ENCODE data around the gene CECR2.
"Not testable (repeated sequence)": the region's sequence is repeated elsewhere in the genome, so short reads cannot be mapped to it uniquely, and the experiment has no call there.

The CECR2 gene

DNA sequence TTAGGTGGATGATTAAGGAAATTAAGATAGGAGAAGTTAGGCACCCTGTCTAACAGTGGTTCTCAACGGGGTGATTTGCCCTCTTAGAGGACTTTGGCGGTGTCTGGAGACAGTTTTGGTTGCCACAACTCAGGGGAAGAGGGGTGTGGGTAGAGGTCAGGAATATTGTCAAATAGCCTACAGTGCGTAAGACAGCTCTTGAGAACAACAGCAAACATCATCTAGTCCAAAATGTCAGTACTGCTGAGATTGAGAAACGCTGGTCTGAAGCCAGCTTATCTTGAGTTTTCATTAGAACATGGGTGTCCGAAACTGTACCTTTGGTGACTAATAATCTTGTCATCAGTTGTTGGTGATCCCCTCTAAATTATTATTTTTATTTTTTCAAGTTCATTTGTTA is 38.4 kb downstream of the CECR2 start:
- no peak for DNase-seq

DNA sequence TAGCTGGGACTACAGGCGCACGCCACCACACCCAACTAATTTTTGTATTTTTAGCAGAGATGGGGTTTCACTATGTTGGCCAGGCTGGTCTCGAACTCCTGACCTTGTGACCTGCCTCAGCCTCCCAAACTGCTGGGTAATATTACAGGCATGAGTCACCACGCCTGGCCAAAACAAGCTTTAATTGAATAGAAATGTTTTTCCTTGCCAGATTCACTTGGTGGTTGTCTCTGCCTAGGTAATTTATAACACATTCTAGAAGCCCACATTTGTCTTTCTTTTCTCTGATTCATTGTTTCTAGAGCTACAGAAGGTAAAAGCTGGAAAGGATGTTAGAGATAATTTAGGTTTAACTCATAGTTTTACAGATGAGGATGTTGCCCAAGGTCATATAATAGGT is 41.3 kb downstream of the CECR2 start:
- no peak for DNase-seq

DNA sequence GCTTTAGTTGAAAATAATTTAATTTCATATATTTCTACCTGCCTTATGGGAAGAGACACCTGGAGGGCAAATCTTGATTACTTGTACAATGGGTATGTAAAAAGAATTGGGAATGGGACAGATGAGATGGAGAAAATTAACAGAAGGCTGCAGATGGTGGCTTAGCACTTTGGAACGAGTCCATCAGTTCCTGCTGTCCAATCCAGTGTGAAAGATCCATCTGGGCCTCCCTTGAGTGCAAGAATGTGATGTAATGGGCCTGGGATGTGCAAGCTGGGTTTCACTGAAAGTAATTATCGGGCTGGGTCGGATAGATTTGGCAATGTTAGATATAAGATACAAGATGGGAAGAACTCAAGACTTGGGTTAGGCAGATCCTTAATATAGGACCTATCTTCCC is 42.0 kb downstream of the CECR2 start:
- no peak for DNase-seq

DNA sequence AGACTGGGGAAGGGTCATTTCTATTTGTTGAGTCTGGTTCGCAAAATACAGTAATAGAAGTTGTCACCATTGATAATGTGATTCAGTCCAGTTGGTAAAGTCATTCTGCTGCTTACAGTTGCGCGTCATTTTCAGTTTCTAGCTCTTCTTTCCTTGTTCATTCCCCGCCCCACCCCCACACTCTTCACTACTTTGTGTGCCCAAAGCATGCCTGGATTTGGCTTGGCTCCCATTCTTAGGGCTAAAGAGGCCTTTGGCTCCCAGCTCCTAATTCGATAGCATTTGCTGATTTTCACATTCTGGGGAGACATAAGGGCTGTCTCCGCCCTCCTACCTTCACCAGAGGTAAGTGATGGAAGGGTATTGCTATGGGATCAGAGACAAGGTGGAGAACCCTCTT is 43.0 kb downstream of the CECR2 start:
- peak; percentile 5 for DNase-seq

DNA sequence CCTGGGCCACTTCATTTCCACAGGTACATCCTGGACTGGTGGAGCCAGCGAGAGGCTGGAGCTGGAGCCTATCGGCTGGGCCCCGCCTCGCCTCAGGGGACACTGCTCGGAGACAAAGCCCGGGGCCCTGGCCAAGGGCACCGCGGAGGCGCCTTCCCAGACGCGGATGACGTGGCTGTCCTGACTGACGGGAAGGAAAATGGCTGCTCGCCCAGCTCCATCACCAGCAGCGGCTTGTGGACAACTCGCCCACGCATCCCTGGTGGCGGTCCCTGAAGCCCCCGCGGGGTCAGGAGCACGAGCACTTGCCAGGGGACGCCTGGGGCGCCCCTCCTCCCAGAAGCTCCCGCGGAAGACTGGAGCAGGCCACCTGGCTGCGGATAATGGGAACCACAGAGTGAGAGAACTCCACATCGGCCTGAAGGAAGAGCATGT is 49.6 kb downstream of the CECR2 start:
- no peak for DNase-seq

DNA sequence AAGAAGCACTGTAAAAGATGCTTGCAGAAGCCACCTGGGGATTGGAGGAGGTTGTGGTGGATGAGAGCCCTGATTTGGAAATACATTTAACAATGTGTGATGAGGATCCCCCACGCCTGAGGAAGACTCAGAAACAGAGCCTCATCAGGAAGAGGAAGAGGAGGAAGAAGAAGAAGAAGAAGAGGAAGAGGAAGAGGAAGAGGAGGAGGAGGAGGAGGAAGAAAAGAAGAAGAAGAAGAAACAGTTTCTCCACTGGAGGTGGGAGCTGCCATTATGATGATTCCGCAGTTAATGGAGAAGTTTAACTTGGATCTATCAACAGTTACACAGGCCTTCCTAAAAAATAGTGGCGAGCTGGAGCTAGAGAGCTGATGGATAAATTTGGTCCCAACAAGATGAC is 50.1 kb downstream of the CECR2 start:
- no peak for DNase-seq

DNA sequence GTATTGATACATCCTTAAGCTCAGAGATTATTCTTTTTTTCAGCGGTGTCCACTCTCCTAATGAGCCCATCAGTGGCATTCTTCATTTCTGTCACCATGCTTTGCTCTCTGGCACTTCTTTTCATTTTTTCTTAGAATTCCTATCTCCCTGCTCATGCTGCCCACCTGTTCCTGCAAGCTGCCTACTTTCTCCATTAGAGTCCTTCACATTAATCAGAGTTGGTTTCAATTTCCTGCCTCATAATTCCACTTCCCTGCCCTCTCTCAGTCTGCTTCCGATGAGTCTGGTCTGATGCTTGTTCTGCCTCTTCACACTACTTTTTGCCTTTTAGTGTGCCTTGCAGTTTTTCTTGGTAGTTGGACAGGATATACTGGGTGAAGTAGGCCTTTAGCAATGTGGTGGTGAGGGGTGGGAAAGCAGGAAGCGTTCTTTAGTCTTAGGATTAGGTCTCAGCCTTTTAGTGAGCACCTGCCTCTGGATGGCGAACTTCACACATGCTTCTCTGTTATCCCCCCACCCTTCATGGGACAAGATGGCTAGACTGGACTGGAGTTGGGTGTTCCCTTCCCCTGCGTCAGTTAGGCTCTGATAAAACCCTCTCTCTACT is 53.6 kb downstream of the CECR2 start:
- no peak for DNase-seq

DNA sequence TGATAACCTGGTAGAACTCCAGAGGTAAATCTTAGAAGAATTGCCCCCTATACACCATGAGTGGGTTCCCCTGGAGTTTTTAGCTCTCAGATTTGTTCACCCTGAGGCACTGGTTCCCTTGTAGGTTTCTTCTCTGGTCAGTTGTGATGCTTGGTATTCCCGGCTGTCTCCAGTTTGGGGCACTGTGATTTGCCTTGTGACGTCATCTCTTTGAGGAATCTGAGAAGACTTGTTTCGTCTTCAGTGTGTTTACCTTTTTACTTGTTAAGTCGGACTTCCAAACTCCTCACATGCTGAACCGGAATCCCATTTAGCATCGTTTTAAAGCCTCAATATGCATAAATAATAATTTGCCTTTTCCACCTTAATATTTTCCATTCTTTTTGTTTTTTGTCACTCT is 54.4 kb downstream of the CECR2 start:
- DNase-seq: no peak

DNA sequence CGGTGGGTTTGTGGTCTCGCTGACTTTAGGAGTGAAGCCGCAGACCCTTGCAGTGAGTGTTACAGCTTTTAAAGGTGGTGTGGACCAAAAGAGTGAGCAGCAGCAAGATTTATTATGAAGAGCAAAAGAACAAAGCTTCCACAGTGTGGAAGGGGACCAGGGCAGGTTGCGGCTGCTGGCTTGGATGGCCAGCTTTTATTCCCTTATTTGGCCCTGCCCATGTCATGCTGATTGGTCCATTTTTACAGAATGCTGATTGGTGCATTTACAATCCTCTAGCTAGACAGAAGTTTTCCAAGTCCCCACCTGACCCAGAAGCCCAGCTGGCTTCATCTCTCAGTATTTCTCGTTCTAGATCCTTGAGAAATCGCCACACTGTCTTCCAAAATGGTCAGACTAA is 58.3 kb downstream of the CECR2 start:
- DNase-seq: not testable (repeated sequence)

DNA sequence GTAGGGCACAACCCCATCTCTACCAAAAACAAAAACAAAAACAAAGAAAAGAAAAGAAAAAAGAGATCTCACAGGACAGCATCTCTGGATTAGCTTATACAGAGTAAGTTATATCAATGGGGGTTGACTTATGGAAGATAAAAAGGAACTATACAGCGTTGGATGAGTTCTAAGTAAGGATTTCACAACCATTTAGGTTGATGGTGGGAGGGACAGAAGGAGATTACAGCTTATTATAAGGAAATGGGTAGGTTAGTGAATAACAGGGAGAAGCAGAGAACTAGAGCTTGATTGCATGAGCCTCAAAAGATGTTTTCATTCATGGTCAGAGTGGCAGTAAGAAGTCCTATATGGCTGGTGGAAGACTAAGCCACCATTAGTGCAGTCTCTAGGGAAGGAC is 60.3 kb downstream of the CECR2 start:
- DNase-seq: no peak

DNA sequence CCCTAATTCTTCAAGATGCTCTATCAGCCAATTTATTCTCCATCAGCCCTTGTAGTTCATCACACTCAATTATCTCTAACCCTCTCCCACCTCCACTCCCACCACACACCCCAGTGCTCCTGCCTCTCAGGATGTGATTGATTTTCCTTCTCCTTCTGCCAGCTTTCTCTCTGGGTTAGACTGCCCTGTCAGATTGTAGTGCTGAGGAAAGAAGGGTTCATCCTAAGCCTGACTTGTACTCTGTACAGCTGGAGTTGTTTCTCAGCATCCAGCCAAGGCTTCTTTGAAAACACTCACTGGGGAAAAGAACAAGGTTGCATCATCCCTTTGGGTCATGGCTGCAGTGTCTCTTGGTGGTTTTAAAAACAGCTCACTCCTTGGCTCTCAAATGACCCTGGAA is 61.2 kb downstream of the CECR2 start:
- DNase-seq: no peak

DNA sequence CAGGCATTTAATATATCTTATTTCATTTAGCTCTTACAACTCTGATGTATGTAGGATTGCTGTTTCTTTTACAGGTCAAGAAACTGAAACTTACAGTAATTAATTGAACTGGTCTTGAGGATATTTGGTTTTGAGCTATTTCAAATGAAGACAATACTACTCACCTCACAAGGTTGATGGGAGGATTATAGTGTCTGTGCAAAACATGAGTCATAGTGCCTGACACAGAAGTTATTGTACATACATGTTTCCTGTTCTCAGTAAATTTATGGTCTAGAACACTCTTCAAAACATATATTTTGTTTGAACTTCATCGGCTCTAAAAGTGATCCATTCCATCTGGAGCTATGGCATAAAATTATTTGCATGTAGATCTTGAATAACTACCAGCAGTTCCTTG is 61.9 kb downstream of the CECR2 start:
- DNase-seq: no peak

DNA sequence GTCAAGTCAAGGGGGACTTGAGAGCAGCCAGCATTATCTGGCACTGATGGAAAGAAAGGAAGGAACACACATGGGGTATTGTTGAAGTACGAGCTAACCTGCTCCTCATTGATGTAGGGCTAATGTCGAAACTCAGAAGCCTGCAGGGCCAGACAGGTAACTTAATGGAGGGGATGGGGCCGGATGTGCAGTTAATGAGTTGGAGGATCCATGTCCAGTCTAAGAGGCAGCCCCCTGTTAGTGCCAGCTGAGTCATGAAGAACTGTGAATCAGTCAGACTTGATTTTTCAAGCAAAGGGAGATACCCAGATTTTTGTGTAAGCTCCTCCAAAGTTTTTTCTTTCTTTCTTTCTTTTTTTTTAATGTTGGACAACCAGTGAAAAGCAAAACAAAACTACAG is 65.6 kb downstream of the CECR2 start:
- DNase-seq: no peak

DNA sequence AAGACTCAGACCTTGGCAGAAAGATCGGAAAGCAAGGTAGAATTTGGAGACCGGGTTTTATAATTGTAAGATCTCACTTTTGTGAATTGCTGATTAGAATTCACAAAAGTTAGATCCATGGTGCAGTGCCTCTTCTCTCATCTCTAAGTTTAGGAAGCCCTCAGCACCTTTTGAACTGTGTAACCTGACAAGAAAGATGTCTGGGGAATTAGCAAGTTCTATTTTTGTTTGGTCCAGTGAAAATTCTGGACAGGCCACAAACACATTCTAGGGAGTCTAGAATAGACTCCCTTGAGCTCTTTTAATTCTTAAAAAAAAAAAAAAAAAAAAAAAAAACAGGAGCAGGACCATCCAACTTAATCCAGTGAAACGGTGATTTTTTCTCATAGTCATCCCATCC is 66.1 kb downstream of the CECR2 start:
- no peak for DNase-seq

DNA sequence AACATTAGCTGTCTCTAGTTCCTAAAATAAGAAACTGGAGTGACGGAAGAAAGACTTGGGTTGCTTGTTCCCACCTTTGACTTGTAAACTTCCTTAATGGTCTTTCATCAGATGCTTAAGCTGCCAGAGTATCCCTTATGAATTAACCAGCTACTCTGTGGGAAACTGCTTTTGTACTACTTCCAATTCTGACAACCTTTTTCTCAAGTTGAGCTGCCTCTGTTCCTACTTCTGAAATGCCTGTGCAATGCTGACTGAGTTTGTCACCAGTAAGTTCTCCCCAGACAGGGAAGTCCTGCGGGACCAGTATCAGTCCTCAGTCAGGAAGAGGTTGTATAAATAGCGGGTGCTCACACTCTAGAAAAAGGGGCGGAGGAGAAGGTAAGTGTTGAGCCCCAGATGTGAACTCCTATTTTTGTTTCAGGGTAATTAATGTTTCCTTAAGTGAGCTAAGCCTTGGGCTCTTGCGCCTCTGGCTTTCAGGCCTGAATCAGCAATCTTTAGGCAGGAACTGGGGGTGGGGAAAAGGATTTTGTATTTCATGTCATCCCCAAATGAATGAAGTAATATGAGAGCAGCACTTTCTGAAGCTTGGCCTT is 67.2 kb downstream of the CECR2 start:
- DNase-seq: no peak

DNA sequence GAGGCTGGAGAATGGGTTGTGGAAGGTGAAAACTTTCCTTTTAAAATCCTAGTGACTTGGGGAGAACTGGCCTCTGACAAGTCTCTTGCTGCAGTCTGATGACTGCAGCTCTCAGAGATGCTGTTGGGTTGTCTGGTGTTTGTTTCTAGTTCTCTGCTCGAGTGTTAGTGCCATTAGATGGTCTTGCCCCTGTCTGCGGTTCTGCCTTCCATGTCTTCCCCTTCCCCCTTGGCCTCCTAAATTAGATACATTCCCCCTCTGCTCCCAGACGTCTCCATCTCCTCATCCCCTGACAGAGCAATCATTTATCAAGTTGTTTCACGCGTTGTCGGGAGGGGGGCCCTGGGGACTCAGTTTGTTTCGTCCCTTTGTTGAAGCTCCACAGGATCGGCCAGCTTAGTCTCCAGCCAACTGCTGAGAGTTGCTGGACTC is 67.7 kb downstream of the CECR2 start:
- no peak for DNase-seq

DNA sequence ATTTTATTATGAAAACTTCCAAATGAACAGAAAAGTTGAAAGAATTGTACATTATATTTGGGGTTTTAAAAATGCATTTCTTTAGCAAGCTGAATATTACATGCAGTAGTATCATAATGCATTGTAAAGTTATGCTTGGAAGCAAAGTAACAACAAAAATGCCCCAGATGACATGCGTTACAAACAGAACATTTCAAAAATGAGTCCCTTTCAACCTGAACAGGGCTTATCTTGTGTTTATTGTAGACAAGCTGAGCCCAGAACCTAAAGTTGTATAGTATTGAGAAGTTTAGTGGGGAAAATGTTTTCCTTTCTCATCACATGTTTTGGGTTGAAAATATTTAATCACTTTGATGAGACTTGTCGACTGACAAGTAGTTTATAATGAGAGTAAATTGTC is 68.8 kb downstream of the CECR2 start:
- DNase-seq: no peak

DNA sequence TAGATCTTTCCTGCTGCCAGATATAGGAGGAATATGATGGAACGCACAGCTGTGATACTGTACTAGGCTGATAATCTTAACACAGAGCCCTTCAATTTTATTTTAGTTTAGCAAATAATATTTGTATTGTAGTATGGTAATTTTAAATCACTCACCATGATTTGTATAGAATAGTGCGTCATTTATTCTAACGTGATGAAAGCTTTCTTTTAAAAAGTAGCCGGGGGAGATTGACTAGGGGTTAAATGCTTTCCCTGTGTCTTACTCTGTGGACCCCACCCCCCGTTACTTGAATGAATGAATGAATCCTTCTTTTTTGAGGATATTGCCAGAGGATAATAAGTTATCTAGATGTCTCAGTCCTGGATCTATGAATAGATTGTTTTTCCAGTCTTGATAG is 72.1 kb downstream of the CECR2 start:
- no peak for DNase-seq

DNA sequence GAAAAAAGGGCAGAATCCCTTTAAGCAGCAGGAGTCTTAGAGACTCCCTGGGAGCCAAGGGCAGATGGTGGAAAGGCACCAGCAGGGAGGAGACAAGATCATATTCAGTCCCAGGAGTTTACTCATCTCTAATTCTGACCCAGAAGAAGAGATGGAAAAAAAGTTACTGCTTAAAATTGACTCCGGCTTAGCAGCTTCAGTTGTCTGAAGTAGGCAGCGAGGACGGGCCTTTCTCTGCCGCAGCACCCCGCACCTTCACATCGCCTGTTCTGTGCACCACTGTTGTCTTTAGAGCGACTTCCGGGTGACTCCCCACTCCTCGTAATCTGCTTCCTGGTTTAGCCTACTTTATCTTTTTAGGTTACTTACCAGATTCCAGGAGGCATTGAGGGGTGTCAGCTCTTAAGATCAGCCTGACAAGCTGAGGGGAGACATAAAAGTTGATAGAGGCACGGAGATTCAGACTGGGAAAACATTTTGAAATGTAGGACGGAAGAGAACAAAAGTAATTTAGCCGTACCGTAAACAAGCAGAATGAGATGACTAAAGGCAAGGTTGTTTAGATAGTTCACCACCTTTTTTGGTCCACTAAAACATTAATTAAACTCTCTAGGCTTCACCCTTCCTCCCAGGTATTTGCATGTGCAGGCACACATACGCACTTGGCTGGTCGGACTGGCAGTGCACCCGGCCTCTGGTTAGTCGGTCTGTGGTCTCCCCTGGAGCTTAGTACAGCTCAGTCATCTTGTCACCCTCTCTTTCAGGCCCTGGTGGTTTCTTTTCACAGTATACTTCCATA is 74.3 kb downstream of the CECR2 start:
- no peak for DNase-seq

DNA sequence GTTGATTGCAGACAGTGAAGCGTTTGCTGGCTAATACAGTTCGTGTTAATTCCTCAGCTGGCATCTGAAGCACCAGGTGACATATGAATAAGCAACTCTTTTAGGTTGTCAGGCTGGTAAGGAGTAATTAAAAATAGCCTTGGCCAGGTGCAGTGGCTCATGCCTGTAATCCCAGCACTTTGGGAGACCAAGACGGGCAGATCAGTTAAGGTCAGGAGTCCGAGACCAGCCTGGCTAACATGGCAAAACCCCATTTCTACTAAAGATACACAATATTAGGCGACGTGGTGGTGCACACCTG is 74.9 kb downstream of the CECR2 start:
- no peak for DNase-seq

DNA sequence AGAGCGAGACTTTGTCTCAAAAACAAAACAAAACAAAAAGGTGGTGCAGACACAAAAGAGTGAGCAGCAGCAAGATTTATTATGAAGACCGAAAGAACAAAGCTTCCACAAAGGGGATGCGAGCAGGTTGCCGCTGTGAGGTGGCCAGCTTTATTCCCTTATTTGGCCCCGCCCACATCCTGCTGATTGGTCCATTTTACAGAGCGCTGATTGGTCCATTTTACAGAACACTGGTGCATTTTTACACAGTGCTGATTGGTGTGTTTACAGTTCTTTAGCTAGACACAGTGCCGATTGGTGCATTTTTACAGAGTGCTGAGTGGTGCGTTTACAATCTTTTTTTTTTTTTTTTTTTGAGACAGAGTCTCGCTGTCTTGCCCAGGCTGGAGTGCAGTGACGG is 77.4 kb downstream of the CECR2 start:
- DNase-seq: no peak

DNA sequence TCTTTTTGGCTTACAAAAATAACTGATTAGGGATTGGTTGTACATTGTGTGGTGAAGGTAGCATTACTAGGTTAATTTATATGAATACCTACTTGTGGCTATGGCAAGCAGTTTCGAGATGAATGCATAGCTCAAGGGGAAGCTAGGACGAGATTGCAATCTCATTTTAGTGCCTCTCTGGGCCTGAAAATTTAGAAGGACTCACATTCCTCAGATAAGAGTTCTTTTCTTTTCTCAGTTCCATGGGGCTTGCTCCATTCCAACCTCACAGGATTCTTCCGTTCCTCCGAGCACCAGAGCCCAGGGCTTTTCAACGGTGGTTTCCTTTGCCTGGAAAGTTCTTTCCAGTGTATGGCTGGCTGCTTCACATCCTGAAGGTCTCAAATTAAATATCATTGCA is 82.1 kb downstream of the CECR2 start:
- DNase-seq: no peak

DNA sequence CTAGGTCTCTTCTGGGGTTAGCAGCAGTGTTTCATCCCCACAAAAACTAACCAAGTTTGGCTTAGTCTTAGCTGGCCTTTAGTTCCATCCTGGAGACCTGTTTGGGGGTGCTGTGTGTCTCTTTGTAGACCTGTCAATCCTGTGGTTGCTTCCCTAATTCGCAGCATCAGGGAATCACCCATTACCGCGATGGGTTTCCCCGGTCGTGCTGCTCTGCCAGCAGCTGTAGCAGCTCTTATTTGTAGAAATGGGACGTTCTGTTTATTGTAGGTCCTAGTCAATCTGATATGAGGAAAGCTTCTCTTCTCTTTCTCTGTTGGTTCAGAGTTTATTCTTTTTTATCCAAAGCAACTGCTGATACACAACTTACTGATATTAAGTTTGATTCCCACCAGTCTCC is 91.6 kb downstream of the CECR2 start:
- DNase-seq: no peak

DNA sequence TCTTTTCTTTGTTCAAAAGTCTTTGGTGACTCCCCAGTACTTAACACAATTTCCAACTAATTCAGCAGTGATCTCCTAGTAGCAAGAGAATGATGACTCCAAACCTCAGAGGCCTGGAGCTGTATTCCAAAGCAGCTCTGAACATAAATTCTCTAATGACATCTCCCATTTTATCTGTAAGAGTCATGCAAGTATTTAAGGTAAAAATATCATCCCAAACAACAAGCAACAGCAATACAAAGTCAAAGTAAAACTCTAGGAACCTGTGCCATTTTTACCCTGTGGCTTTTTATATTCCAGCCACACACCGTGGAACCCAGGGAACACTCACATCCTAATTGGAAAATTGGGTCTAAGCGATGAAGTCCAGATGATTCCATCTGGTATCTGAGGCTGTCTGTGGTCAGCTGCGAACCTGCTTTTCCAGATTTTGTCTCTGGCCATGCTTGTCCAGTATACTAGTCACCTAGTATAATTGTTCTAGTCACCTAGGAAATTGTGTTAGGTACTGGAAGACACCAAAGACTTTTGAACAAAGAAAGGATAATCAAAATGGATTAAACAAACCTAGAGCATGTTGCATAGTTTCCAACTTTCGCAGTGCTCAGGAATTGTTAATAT is 101.7 kb downstream of the CECR2 start:
- DNase-seq: no peak

Measured in NCI-H1092 treated with DMSO at 0.1 percent for 48 hours (cell line).